ENCODE results near the gene ECPAS.
"Not testable (repeated sequence)": the region's sequence is repeated elsewhere in the genome, so short reads cannot be mapped to it uniquely, and the experiment has no call there.

Gene ECPAS

DNA sequence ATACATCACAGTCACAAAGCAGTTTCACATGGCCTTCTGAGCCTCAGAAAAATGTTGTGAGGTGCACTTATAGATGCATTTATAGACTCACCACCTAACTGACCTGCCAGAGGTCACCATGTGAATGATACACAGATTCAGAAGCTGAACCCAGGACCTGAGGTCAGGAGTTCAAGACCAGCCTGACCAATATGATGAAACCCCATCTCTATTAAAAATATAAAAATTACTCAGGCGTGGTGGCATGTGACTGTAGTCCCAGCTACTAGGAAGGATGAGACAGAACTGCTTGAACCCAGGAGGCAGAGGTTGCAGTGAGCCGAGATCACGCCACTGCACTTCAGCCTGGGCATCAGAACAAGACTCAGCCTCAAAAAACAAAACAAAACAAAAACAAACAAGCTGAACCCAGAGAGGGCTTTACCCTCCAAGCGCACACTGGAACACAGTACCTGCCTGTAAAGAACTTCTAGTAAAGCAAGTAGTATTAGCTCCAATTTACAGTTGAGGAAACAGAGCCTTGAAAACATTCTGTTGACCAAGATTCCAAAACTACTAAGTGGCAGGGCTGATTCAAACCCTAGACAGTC lies 16.3 kb downstream of the ECPAS start:
- DNase-seq (ENCODE audit: low spot score): no peak

DNA sequence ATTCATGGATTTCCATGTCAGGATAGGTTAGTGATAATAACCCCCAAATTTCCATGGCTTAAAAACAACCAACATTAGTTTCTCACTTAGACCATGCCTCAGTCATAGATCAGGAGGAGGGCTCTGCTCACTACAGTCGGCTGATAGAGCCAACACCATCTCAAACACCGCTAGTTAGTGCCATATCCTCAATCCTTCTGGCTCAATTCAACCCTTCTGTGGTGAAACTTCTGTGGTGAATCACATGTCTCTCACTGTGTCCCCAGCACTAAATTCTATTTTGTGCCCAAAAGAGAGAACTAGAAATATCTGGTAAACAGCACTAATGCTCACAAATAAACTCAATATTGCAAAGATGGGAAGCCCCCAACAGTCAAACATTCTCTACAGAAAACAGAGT lies 21.1 kb downstream of the ECPAS start:
- no peak for DNase-seq (ENCODE audit: low spot score)

DNA sequence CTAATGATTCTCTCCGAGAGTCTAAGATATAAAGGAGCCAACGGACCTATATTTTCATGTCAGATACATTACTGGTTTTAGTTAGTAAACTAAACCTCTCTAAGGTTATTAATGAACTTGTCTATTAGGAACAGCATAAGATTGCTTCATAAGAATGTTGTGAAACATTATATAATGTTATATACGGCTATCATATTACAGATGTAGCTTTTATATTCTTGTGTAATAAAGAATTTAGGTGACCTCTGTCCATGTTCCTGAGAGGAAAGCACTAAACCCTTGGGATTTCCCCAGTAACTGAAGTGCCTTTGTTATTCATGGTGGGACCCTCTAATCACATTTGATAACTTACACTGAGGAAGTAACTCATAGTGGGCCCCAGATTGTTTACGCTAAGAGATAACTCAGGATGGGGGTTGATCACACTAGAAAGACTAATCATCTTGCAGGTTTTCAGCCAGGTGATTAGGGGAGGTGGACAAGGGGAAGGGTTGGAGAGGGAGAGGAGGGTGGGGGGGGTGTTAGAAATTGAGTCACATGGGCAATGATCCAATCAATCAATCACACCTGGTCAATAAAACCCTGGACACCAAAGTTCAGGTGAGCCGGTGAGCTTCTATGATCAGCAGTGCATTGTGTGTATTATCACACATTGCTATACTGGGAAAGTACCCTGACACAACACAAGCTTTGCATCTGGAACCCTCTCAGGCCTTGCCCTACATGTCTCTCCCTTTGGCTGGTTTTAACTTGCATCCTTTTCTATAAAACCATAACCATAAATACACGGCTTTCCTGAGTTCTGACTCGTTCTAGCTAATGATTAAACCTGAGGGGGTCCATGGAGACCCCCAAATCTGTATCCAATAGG lies 25.8 kb downstream of the ECPAS start:
- no peak for DNase-seq (ENCODE audit: low spot score)

DNA sequence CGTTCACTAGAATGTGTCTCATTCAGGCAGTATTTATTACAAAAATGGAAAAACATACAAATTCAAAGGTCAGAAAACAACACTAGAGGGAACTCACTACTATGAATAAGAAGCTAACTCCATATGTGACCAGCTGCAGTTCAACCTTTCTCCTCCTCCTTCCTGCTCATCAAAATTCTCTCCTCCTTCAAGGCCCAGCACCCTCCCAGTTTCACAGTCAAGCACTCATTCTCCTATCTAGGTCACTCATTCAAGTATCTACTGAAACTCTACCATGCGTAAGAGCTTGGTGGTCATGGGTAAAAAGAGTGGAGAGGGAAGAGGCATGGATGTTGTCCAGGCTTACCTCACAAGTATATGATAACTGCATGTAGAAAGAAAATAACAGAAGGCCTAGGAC lies 27.7 kb downstream of the ECPAS start:
- no peak for DNase-seq (ENCODE audit: low spot score)

DNA sequence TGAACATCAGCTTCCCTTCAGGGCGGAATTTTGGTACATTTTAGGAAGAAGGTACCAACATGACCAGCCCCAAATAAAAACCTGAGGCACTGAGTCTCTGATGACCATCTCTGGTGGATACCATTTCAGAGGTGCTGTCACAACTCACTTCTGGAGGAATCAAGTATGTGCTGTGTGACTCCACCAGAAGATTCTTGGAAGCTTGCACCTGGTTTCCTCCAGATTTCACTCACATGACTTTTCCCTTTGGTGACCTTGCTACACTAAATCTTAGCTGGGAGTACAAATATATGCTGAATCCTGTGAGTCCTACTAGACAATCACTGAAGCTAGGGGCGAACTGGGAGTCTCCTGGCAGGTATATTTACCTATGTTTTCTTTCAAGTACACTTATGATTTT lies 28.5 kb downstream of the ECPAS start:
- no peak for DNase-seq (ENCODE audit: low spot score)

DNA sequence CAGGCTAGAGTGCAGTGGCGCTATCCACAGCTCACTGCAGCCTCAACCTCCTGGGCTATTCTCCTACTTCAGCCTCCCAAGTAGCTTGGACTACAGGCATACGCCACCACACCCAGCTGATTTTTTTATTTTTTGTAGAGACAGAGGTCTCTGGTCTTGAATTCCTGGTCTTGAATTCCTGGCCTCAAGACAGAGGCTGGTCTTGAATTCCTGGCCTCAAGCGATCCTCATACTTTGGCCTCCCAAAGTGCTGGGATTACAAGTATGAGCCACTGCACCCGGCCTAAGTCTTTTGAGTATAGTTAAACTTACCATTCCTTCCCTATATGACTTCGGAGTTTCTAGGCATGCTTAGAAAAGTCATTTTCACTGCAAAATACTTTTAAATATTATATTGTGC lies 29.4 kb downstream of the ECPAS start:
- DNase-seq (ENCODE audit: low spot score): no peak

DNA sequence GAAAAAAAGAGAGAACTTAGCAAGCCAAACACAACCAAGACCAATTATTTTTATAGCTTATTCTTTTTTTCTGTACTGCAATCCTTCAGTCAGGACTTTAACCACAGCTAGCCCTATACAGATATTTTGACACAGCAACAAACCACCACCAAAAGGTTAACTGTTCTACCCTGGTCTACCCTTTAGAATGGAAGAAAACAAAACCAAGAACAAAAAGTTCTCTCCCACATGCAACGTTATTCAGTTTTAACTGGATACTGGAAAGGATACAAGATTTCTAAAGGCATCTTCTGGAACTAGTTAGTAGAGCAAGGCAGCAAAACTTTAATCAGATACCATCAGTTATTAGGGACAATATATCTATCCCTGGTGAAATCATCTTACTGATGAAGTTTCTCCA lies 32.6 kb downstream of the ECPAS start:
- no peak for DNase-seq (ENCODE audit: low spot score)

DNA sequence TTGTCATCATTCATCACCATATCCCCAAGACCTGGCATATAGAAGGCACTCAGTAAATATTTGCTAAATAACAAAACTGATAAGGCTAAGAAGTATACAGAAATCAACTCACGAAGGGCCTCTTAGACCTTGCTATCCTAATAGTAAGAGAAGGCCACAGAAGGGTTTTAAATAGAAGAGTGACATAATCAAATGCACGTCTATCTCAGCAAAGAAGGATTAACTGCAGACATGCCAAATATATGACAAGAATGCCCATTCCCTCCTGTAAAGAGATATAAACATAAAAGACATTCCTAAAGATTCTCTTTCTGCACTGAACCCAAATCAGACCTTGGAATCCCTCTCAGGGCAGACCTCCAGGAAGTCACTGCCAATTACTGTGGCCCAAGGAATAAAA lies 34.1 kb downstream of the ECPAS start:
- DNase-seq (ENCODE audit: low spot score): no peak

DNA sequence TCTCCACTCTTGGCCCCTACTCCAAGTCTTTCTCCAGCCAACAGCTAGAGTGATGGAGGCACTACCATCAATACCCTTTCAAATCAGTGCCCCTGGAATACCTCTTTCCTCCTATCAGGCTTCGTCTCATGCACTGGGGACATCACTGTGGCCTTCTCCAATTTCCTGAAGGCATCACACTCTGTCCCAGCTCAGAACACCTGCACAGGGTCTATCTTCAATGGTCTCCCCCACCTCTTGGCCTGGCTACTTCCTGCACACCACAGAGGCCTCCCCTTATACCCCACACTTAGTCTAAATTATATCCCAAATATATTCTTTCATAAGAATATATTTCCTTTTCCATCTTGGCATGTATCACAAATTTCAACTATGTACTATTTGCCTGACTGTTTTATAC lies 34.5 kb downstream of the ECPAS start:
- no peak for DNase-seq (ENCODE audit: low spot score)

DNA sequence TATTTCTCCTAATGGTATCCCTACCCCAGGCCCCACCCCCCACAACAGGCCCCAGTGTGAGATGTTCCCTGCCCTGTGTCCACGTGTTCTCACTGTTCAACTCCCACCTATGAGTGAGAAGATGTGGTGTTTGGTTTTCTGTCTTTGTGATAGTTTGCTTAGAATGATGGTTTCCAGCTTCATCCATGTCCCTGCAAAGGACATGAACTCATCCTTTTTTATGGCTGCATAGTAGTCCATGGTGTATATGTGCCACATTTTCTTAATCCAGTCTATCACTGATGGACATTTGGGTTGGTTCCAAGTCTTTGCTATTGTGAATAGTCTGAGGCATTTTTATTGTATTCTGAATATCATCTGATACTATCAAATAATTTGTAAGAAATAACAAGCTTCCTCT lies 38.4 kb downstream of the ECPAS start:
- not testable (repeated sequence) for DNase-seq (ENCODE audit: low spot score)

DNA sequence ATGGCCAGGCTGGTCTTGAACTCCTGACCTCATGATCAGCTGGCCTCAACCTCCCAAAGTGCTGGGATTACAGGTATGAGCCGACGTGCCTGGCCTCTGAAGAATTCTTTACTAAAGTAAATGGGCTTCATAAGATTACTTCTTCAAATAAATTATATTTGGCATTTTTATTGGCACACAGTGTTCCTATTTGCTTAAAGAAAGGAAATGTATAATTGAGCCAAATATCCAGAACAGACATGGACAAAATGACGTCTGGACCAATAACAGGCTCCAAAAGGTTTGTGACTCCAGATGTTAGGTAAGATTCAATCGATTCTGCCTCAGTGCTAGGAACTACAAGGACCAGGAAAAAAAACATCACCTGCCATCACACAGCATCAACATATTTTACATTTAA lies 40.7 kb downstream of the ECPAS start:
- no peak for DNase-seq (ENCODE audit: low spot score)

DNA sequence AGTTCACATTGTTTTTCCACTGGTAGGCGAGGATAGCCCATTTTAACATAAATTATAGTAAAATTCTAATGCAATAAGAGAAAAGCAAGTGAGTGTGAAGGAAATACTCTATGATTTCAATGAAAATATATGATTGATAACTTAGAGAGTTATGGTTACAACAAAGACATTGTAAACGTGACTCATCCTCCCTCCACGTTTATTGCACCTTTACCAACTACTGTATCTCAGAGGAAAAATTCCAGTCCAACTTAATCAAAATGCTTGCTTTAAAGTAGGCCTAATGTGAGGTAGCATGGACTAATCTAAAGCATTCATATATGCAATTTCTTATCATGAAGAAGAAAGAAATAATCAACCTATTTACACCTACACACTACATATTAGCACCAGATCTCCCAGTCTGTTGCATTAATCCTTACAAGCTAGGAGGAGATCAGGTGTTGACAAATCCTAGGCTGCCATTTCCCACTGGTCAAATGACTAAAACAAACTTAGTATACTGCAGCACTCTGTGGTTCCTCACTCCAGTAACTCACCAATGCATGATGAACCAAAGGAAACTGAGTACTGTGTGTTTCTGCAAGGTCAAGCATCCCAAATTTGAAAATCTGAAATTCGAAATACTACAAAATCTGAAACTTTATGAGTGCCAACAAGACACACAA lies 41.7 kb downstream of the ECPAS start:
- DNase-seq (ENCODE audit: low spot score): no peak

DNA sequence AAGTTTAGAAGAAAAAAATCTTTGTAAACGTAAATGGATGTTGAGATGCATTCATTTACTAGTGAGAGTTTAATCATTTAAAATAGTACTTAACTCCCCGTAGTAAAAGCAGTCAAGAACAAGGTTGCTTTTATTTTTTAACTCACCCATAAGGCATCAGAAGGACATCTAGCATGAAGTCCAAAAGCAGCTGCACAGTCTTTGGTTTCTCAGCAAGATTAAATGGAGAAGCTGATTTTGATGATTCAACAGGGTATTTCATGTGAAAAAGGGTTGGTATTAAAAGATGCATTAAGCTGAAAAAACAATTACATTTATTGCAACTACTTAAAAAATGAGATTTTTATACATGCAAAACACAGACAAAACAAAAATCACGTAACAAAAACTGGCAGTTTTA lies 44.0 kb downstream of the ECPAS start:
- DNase-seq (ENCODE audit: low spot score): no peak

DNA sequence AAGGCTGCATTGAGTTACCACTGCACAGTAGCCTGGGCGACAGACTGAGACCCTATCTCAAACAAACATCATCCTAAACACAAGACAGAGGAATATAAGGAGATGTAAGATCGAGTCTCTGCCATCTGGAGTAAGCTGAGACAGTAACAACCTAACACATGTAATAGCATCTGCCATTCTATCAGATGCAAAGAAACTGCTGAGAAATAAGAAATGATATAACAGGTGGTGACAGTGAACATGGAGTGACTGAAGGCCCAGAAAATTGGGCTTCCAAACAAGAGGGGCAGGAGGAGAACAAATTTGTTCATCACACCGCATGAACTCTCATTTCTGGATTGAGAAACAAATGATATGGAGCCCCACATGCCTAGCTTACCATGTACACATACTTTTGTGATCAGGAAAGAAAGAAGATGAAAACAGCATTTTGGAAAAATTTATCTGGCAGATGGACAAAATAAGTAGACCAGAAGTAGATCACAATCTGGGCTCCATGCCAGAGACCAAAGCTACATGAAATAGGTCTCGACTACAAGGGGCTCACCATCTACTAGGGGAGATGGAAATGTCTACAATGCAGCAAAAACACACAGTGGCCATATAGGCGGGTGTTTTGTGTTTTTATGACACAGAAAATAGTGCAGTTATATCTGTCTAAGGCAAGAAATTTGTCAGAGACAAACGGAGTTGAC lies 45.5 kb downstream of the ECPAS start:
- no peak for DNase-seq (ENCODE audit: low spot score)

DNA sequence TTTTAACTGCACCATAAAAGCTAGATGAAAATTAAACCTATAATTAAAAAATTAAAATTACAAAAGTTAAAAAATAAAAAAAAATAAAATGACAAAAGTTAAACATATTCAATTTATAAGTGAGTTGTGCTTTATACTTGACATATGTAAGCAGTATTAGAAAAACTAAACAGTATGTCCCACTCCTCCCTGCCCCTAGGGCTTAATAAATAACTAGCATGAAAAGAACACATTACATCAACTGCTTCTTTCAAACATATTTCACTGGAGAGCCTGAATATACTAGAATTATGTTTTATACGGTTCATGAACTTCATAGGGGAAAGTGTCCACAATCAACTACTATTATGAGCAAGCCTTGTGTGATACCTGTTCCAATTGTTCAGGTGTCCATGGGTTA lies 47.6 kb downstream of the ECPAS start:
- no peak for DNase-seq (ENCODE audit: low spot score)

DNA sequence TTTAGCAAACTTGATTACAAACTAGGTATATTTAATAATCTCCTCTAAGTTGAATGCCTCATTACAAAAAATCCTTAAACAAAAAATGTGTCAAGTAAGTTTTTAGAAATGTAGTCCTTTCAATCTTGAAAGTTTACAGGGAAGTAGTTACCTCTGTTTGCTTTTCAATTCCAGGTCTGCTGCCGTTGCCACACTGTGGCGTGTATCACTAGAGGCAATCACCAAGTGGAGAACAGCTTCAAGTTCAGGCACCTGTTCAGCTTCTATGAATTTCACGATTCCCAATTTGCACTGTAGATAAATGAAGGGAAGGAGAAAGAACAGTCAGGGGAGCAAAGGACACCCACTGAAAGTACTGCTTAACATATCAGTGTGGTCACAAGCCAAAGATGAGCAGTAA lies 51.1 kb downstream of the ECPAS start:
- DNase-seq (ENCODE audit: low spot score): no peak

DNA sequence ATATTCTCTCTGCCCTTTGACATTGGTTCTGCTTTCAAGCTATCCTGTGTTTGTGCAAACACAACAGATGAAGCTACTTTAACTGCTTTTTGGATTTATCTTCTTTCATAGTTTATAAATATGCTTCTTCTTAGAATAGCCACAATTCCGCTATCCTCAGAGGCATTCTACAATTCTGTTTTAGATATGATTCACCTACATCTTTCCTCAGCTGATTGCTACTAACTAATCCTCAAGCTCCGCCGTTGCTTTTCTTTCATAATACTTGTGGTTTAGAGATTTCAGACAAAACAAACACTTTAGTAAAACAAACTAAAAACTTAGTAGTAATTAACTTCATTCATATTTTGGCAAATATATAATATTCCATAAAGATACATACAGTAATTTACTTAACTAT lies 52.5 kb downstream of the ECPAS start:
- no peak for DNase-seq (ENCODE audit: low spot score)

DNA sequence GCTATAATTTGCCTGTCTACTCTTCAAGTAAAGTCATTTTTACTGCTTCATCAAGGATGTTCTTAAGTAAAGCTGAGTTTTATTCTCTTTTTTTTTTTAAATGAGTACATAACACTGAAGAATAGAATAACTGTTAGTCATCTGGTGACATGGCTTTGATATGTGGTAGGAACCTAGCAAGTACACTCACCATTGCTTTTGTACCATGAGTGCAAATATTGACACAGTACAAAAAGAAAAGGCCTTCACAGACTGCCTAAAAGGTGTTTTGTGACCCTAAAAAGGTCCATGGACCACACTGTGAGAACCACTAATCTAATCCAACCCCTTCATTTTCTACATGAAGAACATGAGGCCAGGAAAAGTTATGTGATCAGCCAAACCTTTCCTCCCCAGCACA lies 55.0 kb downstream of the ECPAS start:
- no peak for DNase-seq (ENCODE audit: low spot score)

DNA sequence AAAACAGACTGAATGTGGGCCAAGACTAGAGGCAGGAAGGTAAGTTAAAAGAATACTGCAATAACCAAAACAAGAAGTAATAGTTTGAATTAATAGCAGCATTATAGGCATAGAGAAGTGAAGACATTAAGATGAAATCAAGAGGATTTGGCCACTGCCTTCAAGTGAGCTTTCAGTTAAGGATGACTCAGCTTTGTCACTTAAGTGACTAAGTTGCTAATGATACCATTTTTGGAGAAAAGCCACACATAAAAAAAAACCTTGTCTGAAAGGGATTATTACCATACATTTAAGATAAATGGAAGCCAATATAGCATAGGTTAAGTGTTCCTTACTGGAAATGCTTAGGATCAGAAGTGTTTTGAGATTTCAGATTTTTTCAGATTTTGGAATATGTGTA lies 57.0 kb downstream of the ECPAS start:
- DNase-seq (ENCODE audit: low spot score): peak; percentile 71

DNA sequence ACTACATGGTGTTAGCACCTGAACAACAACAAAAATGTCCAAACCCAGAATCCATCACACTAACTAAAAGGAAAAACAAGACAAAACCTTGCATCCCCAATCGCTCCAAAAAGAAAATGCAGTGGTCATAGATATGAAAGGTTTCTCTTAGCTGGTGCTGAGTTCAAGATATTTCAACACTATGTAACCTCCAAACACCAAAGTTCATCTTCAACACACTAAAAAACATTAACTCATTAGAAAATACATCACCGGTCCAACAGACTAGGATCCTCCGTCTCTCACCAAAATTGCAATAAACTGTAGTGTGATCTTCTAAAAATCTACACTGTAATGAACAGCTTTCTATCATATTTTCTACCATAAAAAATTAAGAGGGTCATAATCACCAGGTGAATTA lies 60.8 kb downstream of the ECPAS start:
- DNase-seq (ENCODE audit: low spot score): no peak

DNA sequence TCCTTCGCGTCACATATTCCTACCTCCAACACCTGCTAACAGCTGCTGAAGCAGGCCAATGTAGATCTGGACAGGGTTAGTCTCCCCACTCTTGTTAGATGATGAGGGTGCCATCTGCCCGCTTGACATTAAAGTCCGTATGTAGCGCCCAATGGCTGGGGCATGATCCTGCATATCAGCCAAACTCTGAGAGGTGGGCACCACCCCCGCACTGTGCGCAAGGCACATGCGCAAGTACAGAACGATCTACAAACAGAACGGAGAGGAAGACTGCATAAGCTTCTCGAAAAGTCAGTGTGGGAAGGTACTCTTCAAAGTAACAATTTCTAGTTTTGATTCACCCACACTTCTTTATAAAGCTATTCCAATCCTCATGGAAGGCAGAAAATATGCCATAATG lies 69.8 kb downstream of the ECPAS start:
- no peak for DNase-seq (ENCODE audit: low spot score)

DNA sequence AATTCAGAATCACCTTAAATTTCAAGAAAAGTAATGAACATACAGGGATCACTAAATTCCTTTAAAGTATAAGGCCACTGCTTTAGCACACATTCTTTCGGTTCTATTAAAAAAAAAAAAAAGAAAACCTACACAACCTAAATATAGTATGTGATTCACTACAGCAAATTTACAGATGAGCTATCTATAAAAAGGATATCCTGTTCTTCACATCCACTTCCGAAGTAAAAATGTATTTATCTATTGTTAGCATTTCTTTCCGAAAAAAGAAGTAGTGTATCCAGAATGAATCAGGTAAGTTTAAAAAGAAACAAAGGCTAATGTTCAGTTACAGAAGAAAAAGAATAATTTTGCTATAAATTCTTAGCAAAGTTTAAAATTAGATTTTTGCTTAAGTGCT lies 70.2 kb downstream of the ECPAS start:
- no peak for DNase-seq (ENCODE audit: low spot score)

DNA sequence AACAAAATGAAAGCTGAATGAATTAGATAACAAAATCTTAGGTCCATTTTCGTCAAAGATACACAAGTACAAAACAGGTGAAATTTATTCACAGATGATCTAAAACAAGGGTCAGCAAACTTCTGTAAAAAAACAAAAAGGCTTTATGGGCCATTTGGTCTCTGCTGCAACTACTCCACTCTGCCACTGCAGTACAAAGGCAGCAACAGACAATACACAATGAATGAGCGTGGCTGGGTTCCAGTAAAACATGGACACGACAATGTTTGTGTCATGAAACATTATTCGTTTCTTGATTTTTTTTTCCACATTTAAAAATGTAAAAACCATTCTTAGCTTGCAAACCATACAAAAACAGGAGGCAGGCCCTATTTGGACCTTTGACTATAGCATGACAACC lies 71.9 kb downstream of the ECPAS start:
- no peak for DNase-seq (ENCODE audit: low spot score)
